OCI-LY7 (cell line): ENCODE data around the gene SLC27A5. TPM values are rescaled to one million over a fixed set of nuclear protein-coding genes. Genes with fewer than 3 reads are reported as not detected.

ENCODE experiments used
- BruUV-seq: library from RNA; stranded (reverse); fragments of 400-500 nt; replicated peaks from 2 replicates; lab custom pipeline; 2021; lab: Mats Ljungman, UMichigan
- CTCF ChIA-PET: fragments of 300-600 bp; sonication (Branson Sonifier 250); formaldehyde crosslinking; loops from one replicate; lab custom pipeline; 2022; ENCODE audit warnings: antibody characterized with exemption; ENCODE audit not compliant: unreplicated experiment; lab: Charles Lee
- POLR2A ChIA-PET: fragments of 300-600 bp; sonication (Branson Sonifier 250); formaldehyde crosslinking; loops from one replicate; lab custom pipeline; 2022; ENCODE audit warnings: antibody characterized with exemption; lab: Charles Lee
- DNase-seq: peaks from one replicate; pipeline ENCODE4 v3.0.0-alpha.2; 2015; ENCODE audit warnings: low spot score
- H2AFZ ChIP-seq: fragments of 200-600 bp; sonication (generic), shearing (Covaris generic); 2 replicates; pipeline ENCODE4 v1.6.1; 2014; ENCODE audit warnings: mild to moderate bottlenecking, antibody characterized with exemption, low read length, moderate library complexity
- H3K27ac ChIP-seq: fragments of 200-600 bp; sonication (generic); 2 replicates; pipeline ENCODE4 v1.5.1; 2014; ENCODE audit warnings: mixed run types, low read depth, mild to moderate bottlenecking, moderate library complexity, low read length, inconsistent platforms; ENCODE audit not compliant: poor library complexity, severe bottlenecking
- H3K36me3 ChIP-seq: fragments of 200-600 bp; sonication (generic); 2 replicates; pipeline ENCODE4 v1.6.1; 2014; ENCODE audit warnings: mild to moderate bottlenecking, antibody characterized with exemption, low read length, moderate library complexity, mixed read lengths; ENCODE audit not compliant: insufficient read depth
- H3K4me1 ChIP-seq: fragments of 200-600 bp; sonication (generic); 2 replicates; pipeline ENCODE4 v1.5.1; 2014; ENCODE audit warnings: mild to moderate bottlenecking, low read length; ENCODE audit not compliant: insufficient read depth, poor library complexity, severe bottlenecking
- H3K4me2 ChIP-seq: fragments of 200-600 bp; sonication (generic); 2 replicates; pipeline ENCODE4 v1.6.1; 2014; ENCODE audit warnings: mild to moderate bottlenecking, low read length
- H3K4me3 ChIP-seq: fragments of 200-600 bp; sonication (generic); 2 replicates; pipeline ENCODE4 v1.5.1; 2014; ENCODE audit warnings: mild to moderate bottlenecking, low read depth, low read length; ENCODE audit not compliant: poor library complexity, severe bottlenecking
- H3K79me2 ChIP-seq: fragments of 200-600 bp; sonication (generic); 2 replicates; pipeline ENCODE4 v1.6.1; 2016; ENCODE audit warnings: low read depth, mild to moderate bottlenecking, low read length, moderate library complexity, mixed read lengths; ENCODE audit not compliant: insufficient read depth
- H3K9me2 ChIP-seq: fragments of 200-600 bp; sonication (generic); 2 replicates; pipeline ENCODE4 v1.6.1; 2016; ENCODE audit warnings: mild to moderate bottlenecking, low read length, mixed read lengths; ENCODE audit not compliant: insufficient read depth
- H3K9me3 ChIP-seq: fragments of 200-600 bp; sonication (generic); 2 replicates; pipeline ENCODE4 v1.6.1; 2014; ENCODE audit warnings: mild to moderate bottlenecking, mixed run types, low read length, mixed read lengths
- H4K20me1 ChIP-seq: fragments of 200-600 bp; sonication (generic); 2 replicates; pipeline ENCODE4 v1.6.1; 2014; ENCODE audit warnings: mild to moderate bottlenecking, antibody characterized with exemption, low read length, moderate library complexity, mixed read lengths; ENCODE audit not compliant: insufficient read depth
- CTCF ChIP-seq: fragments of 200-600 bp; sonication (generic); conservative IDR thresholded peaks from 2 replicates; pipeline ENCODE4 v1.5.1; 2014; ENCODE audit warnings: mild to moderate bottlenecking, antibody characterized with exemption, low read length, moderate library complexity, mixed read lengths
- EZH2phosphoT487 ChIP-seq: fragments of 200-600 bp; sonication (generic); IDR thresholded peaks from 2 replicates; pipeline ENCODE4 v1.6.1; 2018; ENCODE audit warnings: low read depth, borderline replicate concordance, mild to moderate bottlenecking, mixed run types, antibody characterized with exemption, low read length, moderate library complexity, mixed read lengths
- intact Hi-C: fragments of 100-400 bp; cut with micrococcal nuclease; formaldehyde crosslinking; loops from one replicate; pipeline ENCODE4 v1.10.0; 2022; ENCODE audit not compliant: unreplicated experiment
- total RNA-seq, 2 experiments: library from RNA; depleted of rRNA in 1 of 2; stranded (reverse); fragments of >200 nt in 1 of 2; shearing (Covaris generic) in 1 of 2; gene quantifications; 2 replicates each; pipeline ENCODE4 v1.2.3, GENCODE V29; 2014 to 2022

The SLC27A5 gene
- total RNA-seq, 2 experiments from 2014 or later: 28.0 to 29.8 TPM

- H3K79me2 ChIP-seq: peaks cover 26% of the 10 kb centered on the region
- H4K20me1 ChIP-seq: 0 out of 2 replicates have a peak, but pooled peaks cover 4% of the 10 kb centered on the region
- no TSS peak for BruUV-seq
- no peaks in the 10 kb centered on the region for H3K9me2 ChIP-seq
- ChIA-PET CTCF (interaction anchor here (0.9 to 1.4 kb wide), 3 partner anchors 9 to 34 kb away, joined by 3 to 7 read pairs (median 4); partner anchors contain the start of gene ZBTB45), POLR2A (interaction anchor here (0.7 to 1.9 kb wide), 6 partner anchors 8 to 1165 kb away, joined by 3 to 9 read pairs (median 6); partner anchors contain the start of gene TRIM28)
- no peak overlapping the region for H2AFZ ChIP-seq
- TF ChIP-seq CTCF (no peak), EZH2phosphoT487 (no peak)
- intact Hi-C loops: no loop called here
- H3K4me1 ChIP-seq: peaks cover 32% of the 10 kb centered on the region
- no peak for DNase-seq
- H3K27ac ChIP-seq: peak overlapping the region; percentile 87
- peak overlapping the region; percentile 79 for H3K4me3 ChIP-seq
- peak overlapping the region; percentile 99 for H3K4me2 ChIP-seq
- H3K9me3 ChIP-seq: no peaks in the 10 kb centered on the region
- H3K36me3 ChIP-seq: peaks cover 77% of the 10 kb centered on the region
Measured at GRCh38 chr19:58553799-58554493, 42.2 kb upstream of the SLC27A5 start.

GRCh38 chr19:58552655-58553054 is 40.9 kb upstream of the SLC27A5 start:
- peaks cover 9% of the 10 kb centered on the region; the same call in 1 of the 2 replicates for H4K20me1 ChIP-seq
- H3K4me3 ChIP-seq: no peak overlapping the region
- H3K27ac ChIP-seq: no peak overlapping the region
- TF ChIP-seq EZH2phosphoT487 (no peak), CTCF (no peak)
- no peak overlapping the region for H2AFZ ChIP-seq
- no peaks in the 10 kb centered on the region for H3K9me3 ChIP-seq
- ChIA-PET POLR2A (interaction anchor here (1.8 kb wide), 1 partner anchor 9 kb away, joined by 8 read pairs; the partner anchor contains the start of gene TRIM28), CTCF (interaction anchor here (0.6 kb wide), 1 partner anchor 29 kb away, joined by 4 read pairs; no protein-coding TSS in a partner anchor)
- intact Hi-C loops: no loop called here
- peaks cover 28% of the 10 kb centered on the region for H3K79me2 ChIP-seq
- no peak overlapping the region for H3K4me2 ChIP-seq
- peaks cover 90% of the 10 kb centered on the region for H3K36me3 ChIP-seq
- DNase-seq: no peak
- H3K9me2 ChIP-seq: no peaks in the 10 kb centered on the region
- H3K4me1 ChIP-seq: peaks cover 32% of the 10 kb centered on the region
- no TSS peak for BruUV-seq
